Naive thymus-derived CD8-positive, alpha-beta T cell (primary cell): Measurements from ENCODE around the gene PIPOX. TPM values are rescaled to one million over a fixed set of nuclear protein-coding genes. Genes with fewer than 3 reads are reported as not detected.
A peak's percentile ranks its signal among the peaks of the same experiment; 100 is the strongest.

Experiments used
- ATAC-seq, 2 donors: fragments of 150-1000 bp; cut with Tn5 transposase in 1 of 2; sonication (Bioruptor Pico), chemical (Tn5 transposase) in 1 of 2; 1 replicate in 1 of 2; 2 replicates in 1 of 2; pipeline ENCODE4 v1.10.0; 2021; ENCODE audit warnings: mild to moderate bottlenecking in 2 of 2, moderate library complexity in 2 of 2
- POLR2A ChIA-PET: fragments of 350-600 bp; sonication (Branson Sonifier 250); formaldehyde crosslinking; loops from one replicate; lab custom pipeline; 2021; ENCODE audit warnings: antibody characterized with exemption; lab: Charles Lee
- DNase-seq, 10 donors: peaks; one replicate each; pipeline versions ENCODE4 v3.0.0 to v3.0.0-alpha.2; 2020 to 2022
- H3K27ac Mint-ChIP-seq, 10 donors: one replicate each; pipeline ENCODE4 v1.8.0; 2020 to 2022; ENCODE audit warnings: mild to moderate bottlenecking in 10 of 10, mixed read lengths in 10 of 10, moderate library complexity in 4 of 10, inconsistent platforms in 1 of 10
- H3K27me3 Mint-ChIP-seq, 5 donors: one replicate each; pipeline ENCODE4 v1.8.0; 2021 to 2022; ENCODE audit warnings: mixed read lengths in 5 of 5
- H3K36me3 Mint-ChIP-seq, 3 donors: one replicate each; pipeline ENCODE4 v1.8.0; 2020 to 2022; ENCODE audit warnings: mixed read lengths in 3 of 3, mild to moderate bottlenecking in 2 of 3, inconsistent platforms in 1 of 3
- H3K4me1 Mint-ChIP-seq, 4 donors: one replicate each; pipeline ENCODE4 v1.8.0; 2021 to 2022; ENCODE audit warnings: mixed read lengths in 4 of 4
- H3K4me3 Mint-ChIP-seq, 10 donors: one replicate each; pipeline ENCODE4 v1.8.0; 2020 to 2022; ENCODE audit warnings: mild to moderate bottlenecking in 10 of 10, mixed read lengths in 10 of 10, moderate library complexity in 6 of 10, inconsistent platforms in 1 of 10
- H3K9me3 Mint-ChIP-seq, 9 donors: one replicate each; pipeline ENCODE4 v1.8.0; 2020 to 2022; ENCODE audit warnings: mixed read lengths in 9 of 9, mild to moderate bottlenecking in 3 of 9, inconsistent platforms in 1 of 9, moderate library complexity in 1 of 9
- polyA plus RNA-seq, 3 donors: library from polyadenylated mRNA; unstranded; fragments of 300-500 nt; fragmentation: Illumina TruSeq; gene quantifications; one replicate each; pipeline ENCODE4 v1.2.3, GENCODE V29; 2021
- total RNA-seq, 8 experiments: library from RNA in 2 of 8; stranded (reverse) in 2 of 8; gene quantifications; one replicate each; pipeline ENCODE4 v1.2.3 and lab custom pipeline; 2021 to 2026

The PIPOX gene
- total and polyA plus RNA-seq, 5 experiments from 2014 or later = 1.2 to 8.7 (median 1.5) TPM

DNA sequence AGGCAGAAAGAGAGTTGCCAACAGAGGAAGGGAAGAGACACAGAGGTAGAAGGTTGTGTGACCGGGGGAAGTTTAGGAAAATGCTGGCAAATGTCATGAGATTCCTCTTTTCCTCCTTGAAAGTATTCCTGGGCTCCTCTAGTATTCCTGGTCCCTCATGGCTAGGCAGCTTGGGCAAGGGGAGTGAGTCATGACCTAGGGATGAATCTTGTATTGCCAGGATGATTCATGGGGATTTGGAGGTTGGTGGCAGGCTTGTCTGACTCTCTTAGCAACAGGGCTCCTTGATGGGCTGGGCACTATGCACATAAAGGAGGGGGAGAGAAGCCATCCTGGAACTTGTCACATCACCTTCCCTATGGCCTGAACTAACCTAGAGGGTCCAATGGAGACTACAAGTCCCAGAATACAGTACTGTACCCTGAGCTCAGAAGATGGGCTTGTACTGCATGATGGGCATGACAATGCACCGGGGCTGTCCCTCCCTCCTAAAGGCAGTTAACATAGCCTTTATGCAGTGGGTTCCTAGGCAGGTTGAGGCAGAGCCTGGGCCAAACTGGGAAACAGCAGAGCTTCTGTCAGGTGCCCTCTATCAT is 35.0 kb upstream of the PIPOX start:
- DNase-seq (peak in 1 of 10 donors; percentile 2), ATAC-seq (no peak)
- Mint-ChIP-seq H3K27ac (no peak overlapping the region), H3K27me3 (peaks cover 26 to 71% (median 49%) of the 10 kb centered on the region in 5 donors), H3K36me3 (no peaks in the 10 kb centered on the region), H3K4me1 (peaks cover 0 to 8% (median 3%) of the 10 kb centered on the region in 4 donors), H3K4me3 (no peak overlapping the region), H3K9me3 (peaks cover 0 to 9% (median 0%) of the 10 kb centered on the region in 9 donors)
- POLR2A ChIA-PET = no interaction called here

DNA sequence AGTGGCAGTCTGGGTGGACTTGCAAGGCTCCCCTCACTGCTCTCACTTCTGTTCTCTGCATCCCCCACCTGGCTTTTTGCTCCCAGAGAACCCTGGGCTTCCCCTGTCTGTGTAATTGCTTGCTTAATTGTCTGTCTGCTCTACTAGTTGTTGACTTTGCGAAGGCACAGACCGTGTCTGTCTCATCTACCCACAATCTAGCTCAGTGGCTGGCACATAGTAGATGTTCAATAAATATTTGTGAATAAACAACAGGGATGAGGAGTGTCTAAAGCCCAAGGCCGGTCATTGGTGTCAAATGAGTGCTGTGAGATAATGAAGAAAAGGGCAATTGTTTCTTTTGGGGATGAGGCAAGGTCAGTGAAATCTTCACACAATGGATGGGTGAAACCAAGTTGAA is 34.4 kb upstream of the PIPOX start:
- Mint-ChIP-seq H3K27ac (no peak overlapping the region), H3K36me3 (no peaks in the 10 kb centered on the region), H3K4me3 (no peak overlapping the region), H3K4me1 (peaks cover 0 to 8% (median 3%) of the 10 kb centered on the region in 4 donors), H3K9me3 (peaks cover 0 to 9% (median 0%) of the 10 kb centered on the region in 9 donors), H3K27me3 (peaks cover 26 to 65% (median 45%) of the 10 kb centered on the region in 5 donors)
- DNase-seq = no peak
- POLR2A ChIA-PET = no interaction called here
- ATAC-seq = no peak

DNA sequence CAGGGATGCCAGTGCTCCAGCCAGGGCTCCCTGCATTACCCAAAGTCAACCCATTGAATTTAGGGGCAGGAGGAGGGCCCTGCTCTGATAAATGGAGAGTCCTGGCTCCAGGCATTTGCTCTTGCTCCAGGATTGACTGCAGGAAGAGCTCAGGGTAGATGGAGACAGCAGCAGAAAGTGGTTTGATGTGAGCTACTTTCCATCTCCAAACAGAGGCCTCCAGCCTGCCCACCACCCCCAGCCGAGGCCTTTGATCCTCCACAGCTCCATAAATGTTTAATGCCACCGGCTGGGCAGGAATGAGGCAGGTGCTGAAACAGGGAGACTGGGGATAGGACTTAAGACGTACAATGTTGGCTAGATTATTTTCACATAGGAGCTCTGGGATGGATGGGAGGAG is 32.8 kb upstream of the PIPOX start:
- Mint-ChIP-seq H3K4me3 (no peak overlapping the region), H3K9me3 (peaks cover 0 to 9% (median 0%) of the 10 kb centered on the region in 9 donors), H3K27ac (no peak overlapping the region), H3K4me1 (peaks cover 0 to 6% (median 2%) of the 10 kb centered on the region in 4 donors), H3K36me3 (no peaks in the 10 kb centered on the region), H3K27me3 (peaks cover 22 to 49% (median 37%) of the 10 kb centered on the region in 5 donors)
- no peak for ATAC-seq
- DNase-seq = peak in 1 of 10 donors; percentile 7
- POLR2A ChIA-PET = interaction anchor here (1.1 kb wide), 1 partner anchor 10 kb away, joined by 4 read pairs; no protein-coding TSS in a partner anchor

DNA sequence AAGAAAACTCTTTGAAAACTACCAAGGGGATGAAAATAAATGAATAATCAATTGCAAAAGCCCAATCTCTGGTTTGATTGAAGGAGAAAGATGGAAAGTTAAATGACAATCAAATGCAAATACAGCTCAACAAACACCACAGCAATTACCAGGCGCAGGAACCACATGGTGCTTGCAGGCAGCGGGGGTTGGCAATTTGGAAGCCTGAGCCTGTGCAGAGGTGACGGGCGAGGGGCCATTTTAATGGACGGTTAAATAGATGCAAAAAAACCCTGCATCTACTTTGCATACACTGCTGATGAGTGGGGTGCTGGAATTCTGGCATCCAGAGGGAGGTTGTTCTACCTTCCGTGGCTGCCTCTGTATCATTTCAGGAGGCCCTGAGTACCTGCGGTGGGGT is 32.4 kb upstream of the PIPOX start:
- no peak overlapping the region for H3K27ac Mint-ChIP-seq
- peaks cover 22 to 48% (median 37%) of the 10 kb centered on the region in 5 donors for H3K27me3 Mint-ChIP-seq
- peaks cover 0 to 9% (median 0%) of the 10 kb centered on the region in 9 donors for H3K9me3 Mint-ChIP-seq
- ATAC-seq (no peak), DNase-seq (peak in 1 of 10 donors; percentile 11)
- no peak overlapping the region for H3K4me3 Mint-ChIP-seq
- H3K36me3 Mint-ChIP-seq = no peaks in the 10 kb centered on the region
- peaks cover 0 to 4% (median 2%) of the 10 kb centered on the region in 4 donors for H3K4me1 Mint-ChIP-seq
- POLR2A ChIA-PET = no interaction called here

DNA sequence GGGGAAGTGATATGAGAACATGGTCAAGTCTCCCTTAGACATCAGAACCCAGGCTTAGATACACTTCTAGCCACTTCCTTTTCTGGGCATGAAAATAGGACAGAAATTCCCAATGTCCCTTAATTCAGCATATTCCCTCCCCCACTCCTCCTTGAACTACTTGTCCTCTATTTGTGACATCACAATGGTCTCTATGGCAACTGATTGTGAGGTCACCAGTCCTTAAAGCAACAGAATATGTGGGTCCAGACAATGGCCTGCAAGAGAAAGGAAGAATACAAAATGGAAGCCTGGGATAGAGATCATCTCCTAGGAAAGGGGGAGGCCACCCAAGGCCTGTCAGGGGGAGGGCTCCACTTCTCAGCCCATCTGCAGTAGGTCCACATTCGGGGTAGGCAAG is 30.4 kb upstream of the PIPOX start:
- POLR2A ChIA-PET = no interaction called here
- no peak overlapping the region for H3K4me3 Mint-ChIP-seq
- H3K4me1 Mint-ChIP-seq = no peaks in the 10 kb centered on the region
- no peak overlapping the region for H3K27ac Mint-ChIP-seq
- H3K36me3 Mint-ChIP-seq = no peaks in the 10 kb centered on the region
- DNase-seq = no peak
- ATAC-seq = no peak
- peaks cover 0 to 5% (median 0%) of the 10 kb centered on the region in 9 donors for H3K9me3 Mint-ChIP-seq
- peaks cover 13 to 34% (median 30%) of the 10 kb centered on the region in 5 donors for H3K27me3 Mint-ChIP-seq

DNA sequence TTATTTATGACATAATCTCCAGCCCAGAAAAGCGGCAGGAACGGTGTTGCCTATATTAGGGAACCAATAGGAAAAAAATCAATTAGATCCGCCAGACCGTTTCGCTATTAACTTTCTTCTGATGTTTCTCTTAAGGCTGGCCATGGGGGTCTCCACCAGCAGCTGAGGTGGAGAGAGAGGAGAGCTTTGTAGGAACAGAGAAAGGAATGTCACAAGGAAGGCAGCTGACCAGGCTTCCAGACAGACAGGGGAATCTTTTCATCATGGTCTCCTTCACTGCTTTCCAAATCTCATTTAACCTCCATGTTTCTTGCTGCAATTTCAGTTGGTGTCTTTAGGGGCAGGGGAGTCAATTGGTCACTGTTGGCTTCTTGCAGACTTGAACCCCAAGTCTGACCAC is 28.2 kb upstream of the PIPOX start:
- Mint-ChIP-seq H3K4me1 (peaks cover 5 to 8% (median 6%) of the 10 kb centered on the region in 4 donors), H3K36me3 (no peaks in the 10 kb centered on the region), H3K4me3 (no peak overlapping the region), H3K9me3 (no peaks in the 10 kb centered on the region), H3K27me3 (peaks cover 9 to 37% (median 35%) of the 10 kb centered on the region in 5 donors), H3K27ac (no peak overlapping the region)
- DNase-seq = no peak
- POLR2A ChIA-PET = no interaction called here
- no peak for ATAC-seq

DNA sequence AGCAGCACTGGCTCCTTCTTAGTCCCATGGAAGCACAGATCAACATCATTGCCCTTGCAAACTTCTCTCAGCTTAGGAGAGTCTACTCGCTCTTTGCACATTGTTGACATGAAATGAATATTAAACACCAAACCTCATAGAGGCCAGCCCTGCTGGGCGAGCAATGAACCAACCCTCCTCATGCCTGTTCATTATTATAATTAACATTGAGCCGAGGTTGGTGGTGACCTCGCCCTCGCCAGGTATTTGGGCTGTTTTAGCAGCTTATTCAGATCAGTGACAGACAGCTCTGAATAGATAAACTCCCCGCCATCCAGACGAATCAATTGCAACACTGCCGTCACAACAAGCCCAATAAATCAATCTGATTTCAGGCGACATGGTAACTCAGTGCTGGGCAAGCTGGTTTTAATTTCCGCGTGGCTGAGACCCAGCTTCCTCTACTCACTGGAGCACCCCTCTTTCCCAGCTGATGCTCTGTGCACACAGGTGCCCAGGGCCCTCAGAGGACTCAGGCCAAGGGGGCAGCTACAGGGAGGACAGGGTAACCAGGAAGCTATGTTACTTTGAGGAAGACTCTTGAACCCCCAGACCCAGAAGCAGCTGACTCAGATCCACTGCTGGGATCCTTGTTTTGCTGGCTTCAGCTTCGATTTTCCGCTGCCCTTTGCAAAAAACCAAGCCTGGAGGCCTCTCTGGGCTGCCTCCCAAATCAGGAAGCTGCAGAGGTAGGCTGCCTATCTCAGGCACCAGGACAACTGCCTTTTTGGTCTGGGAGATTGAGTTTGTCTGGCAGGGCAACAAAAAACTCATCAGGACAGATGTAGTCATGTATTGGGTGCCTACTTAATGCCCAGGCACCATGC is 26.4 kb upstream of the PIPOX start:
- POLR2A ChIA-PET = no interaction called here
- Mint-ChIP-seq H3K27me3 (peaks cover 12 to 47% (median 42%) of the 10 kb centered on the region in 5 donors), H3K4me1 (peaks cover 6 to 9% (median 8%) of the 10 kb centered on the region in 4 donors), H3K36me3 (peaks cover 0 to 6% (median 0%) of the 10 kb centered on the region in 3 donors), H3K9me3 (no peaks in the 10 kb centered on the region), H3K4me3 (no peak overlapping the region), H3K27ac (no peak overlapping the region)
- ATAC-seq = no peak
- DNase-seq = no peak

DNA sequence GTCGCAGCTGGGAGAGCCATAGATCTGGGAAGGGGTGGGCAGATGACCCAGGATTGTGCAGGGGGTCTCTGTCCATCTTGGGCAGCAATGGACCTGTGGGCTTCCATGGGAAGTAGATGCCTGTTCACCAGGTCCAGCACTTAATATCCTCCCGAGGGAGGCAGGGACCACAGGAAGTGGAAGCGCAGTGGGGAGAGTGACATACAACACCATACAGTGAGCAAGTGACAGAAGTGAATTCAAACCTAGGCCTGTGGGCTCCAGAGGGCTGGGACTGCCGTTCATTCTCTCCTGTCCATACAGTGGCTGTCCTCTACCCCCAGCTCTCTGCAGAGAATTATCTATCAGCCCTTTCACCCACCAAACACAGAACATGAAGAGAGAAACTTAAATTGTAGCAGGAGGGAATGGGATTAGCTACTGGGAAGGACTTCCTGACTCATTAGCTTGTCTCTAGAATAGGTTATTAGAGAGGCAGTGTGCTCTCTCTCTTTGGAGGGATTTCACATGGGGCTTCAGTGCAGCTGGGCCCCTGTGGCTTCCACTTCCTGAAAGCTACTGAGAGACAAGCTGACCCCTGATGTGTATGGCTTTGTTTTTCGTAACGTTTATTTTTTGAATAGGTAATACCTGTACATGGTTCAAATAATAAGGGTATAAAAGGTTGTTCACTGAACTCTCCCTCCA is 24.0 kb upstream of the PIPOX start:
- POLR2A ChIA-PET = interaction anchor here (0.5 to 0.6 kb wide), 2 partner anchors 129 to 276 kb away, joined by 3 to 4 read pairs; no protein-coding TSS in a partner anchor
- DNase-seq (no peak), ATAC-seq (no peak)
- H3K27ac Mint-ChIP-seq = peak overlapping the region in 1 of 10 donors; percentile 51
- peaks cover 0 to 8% (median 0%) of the 10 kb centered on the region in 3 donors for H3K36me3 Mint-ChIP-seq
- H3K27me3 Mint-ChIP-seq = peaks cover 22 to 66% (median 57%) of the 10 kb centered on the region in 5 donors
- H3K4me1 Mint-ChIP-seq = peaks cover 6 to 9% (median 8%) of the 10 kb centered on the region in 4 donors
- no peaks in the 10 kb centered on the region for H3K9me3 Mint-ChIP-seq
- peak overlapping the region in 5 of 10 donors; percentile 32 to 63 (median 44) for H3K4me3 Mint-ChIP-seq

DNA sequence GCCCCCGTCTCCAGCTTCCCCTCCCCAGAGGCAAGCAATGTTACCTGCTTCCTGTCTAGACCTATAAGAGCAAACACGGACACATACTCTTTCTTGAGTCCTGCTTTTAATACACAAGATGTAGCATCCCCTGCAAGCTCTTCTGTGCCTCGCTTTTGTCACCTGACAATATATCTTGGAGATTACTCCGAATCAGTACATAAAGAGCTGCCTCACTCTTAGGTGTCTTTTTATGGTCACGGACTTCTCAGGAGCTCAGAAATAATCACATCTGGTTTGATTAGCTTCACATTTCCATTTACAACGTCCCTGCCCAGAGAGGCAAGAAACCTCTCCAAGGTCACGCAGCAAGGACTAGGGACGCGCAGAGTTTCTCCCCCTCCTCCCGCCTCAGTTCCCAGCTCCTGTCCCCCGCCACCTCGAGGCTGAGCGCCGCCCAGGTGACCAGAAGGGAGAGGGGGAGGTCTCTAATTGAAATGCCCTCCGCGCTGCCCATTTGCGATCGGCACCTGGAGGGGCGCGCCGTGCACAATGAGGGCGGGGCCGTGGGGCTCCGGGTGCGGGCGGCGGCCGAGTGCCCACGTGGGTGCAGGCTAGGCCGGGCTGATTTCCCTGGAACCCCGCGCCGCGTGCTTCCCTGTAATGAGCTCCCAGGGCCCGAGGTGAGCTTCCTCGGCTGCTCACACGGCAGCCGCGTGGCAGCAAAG is 23.3 kb upstream of the PIPOX start:
- H3K4me1 Mint-ChIP-seq = peaks cover 6 to 9% (median 8%) of the 10 kb centered on the region in 4 donors
- peak overlapping the region in 7 of 10 donors; percentile 10 to 63 (median 42) for H3K4me3 Mint-ChIP-seq
- no peaks in the 10 kb centered on the region for H3K9me3 Mint-ChIP-seq
- POLR2A ChIA-PET = interaction anchor here (0.6 to 0.9 kb wide), 2 partner anchors 10 to 129 kb away, joined by 4 read pairs; no protein-coding TSS in a partner anchor
- DNase-seq (no peak), ATAC-seq (peak in 1 of 2 donors; percentile 36)
- peaks cover 22 to 73% (median 57%) of the 10 kb centered on the region in 5 donors for H3K27me3 Mint-ChIP-seq
- H3K27ac Mint-ChIP-seq = no peak overlapping the region
- H3K36me3 Mint-ChIP-seq = peaks cover 0 to 8% (median 0%) of the 10 kb centered on the region in 3 donors

DNA sequence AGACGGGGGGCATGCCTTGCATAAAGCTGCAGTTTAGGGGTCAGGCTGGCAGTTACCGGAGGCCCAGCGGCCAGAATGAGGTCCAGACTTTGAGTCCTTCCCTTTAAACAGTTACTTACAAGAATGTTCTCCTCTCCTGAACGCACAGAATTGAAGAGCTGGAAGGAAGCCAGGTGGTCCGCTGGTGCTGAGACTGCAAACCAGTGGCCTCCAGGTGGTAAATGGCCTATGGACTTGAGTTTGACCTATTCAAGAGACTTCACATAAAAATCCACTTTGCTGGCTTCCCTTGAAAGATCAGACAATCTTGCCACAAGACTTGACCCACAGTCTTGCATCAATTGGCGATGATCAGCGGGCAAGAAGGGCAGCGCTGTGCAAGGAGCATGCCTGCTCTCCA is 22.4 kb upstream of the PIPOX start:
- POLR2A ChIA-PET = interaction anchor here (0.9 kb wide), 1 partner anchor 11 kb away, joined by 4 read pairs; no protein-coding TSS in a partner anchor
- H3K27me3 Mint-ChIP-seq = peaks cover 22 to 78% (median 56%) of the 10 kb centered on the region in 5 donors
- H3K36me3 Mint-ChIP-seq = peaks cover 0 to 8% (median 0%) of the 10 kb centered on the region in 3 donors
- no peak overlapping the region for H3K4me3 Mint-ChIP-seq
- DNase-seq (no peak), ATAC-seq (no peak)
- H3K27ac Mint-ChIP-seq = no peak overlapping the region
- no peaks in the 10 kb centered on the region for H3K9me3 Mint-ChIP-seq
- H3K4me1 Mint-ChIP-seq = peaks cover 6 to 9% (median 8%) of the 10 kb centered on the region in 4 donors

DNA sequence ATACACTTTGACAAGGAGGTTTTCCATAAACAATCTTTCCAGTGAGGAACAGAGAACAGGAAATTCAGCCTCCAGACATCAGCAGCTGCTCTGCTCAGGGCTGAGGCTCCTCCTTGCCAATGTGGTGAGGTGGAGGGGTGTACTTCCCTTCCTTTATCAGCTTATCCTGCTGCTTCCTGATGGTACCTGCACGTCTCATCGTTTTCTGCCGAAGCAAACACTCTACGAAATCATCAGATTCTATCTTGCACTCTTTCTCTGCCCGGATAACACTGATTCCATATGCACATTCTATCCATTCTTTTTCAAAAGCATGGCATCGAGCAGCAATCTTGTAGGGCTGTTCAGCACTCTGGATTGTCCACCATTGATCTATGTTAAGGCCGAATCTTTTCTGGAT is 21.7 kb upstream of the PIPOX start:
- peaks cover 6 to 9% (median 8%) of the 10 kb centered on the region in 4 donors for H3K4me1 Mint-ChIP-seq
- H3K27ac Mint-ChIP-seq = no peak overlapping the region
- no peak for ATAC-seq
- H3K27me3 Mint-ChIP-seq = peaks cover 22 to 78% (median 55%) of the 10 kb centered on the region in 5 donors
- POLR2A ChIA-PET = interaction anchor here (0.7 kb wide), 1 partner anchor 27 kb away, joined by 3 read pairs; no protein-coding TSS in a partner anchor
- H3K9me3 Mint-ChIP-seq = no peaks in the 10 kb centered on the region
- H3K4me3 Mint-ChIP-seq = peak overlapping the region in 3 of 10 donors; percentile 2 to 44 (median 36)
- DNase-seq = no peak
- peaks cover 0 to 8% (median 0%) of the 10 kb centered on the region in 3 donors for H3K36me3 Mint-ChIP-seq
